Endothelial cell of umbilical vein (primary cell): ENCODE measurements around the gene RTL5. TPM values are rescaled to one million over a fixed set of nuclear protein-coding genes. Genes with fewer than 3 reads are reported as not detected.

Experiments used
- BruUV-seq: library from RNA; stranded (reverse); fragments of 400-500 nt; replicated peaks from 2 replicates; lab custom pipeline; 2021; lab: Mats Ljungman, UMichigan
- CTCF ChIA-PET: fragments of 300-600, 350-600 bp; sonication (Branson Sonifier 250); formaldehyde crosslinking; loops from one replicate; lab custom pipeline; 2021; ENCODE audit warnings: antibody characterized with exemption, inconsistent platforms; lab: Charles Lee
- POLR2A ChIA-PET: fragments of 300-600, 350-600 bp; sonication (Branson Sonifier 250); formaldehyde crosslinking; loops from one replicate; lab custom pipeline; 2021; ENCODE audit warnings: antibody characterized with exemption, inconsistent platforms; lab: Charles Lee
- DNase-seq: peaks from one replicate; pipeline ENCODE4 v3.0.0-alpha.2; 2011; ENCODE audit warnings: low read depth, low spot score
- FAIRE-seq: peaks from 2 replicates; lab custom pipeline; 2011; peaks lifted over from hg19 to GRCh38; lab: Jason Lieb, UNC
- H2AFZ ChIP-seq: 2 replicates; pipeline ENCODE4 v1.6.0; 2012; ENCODE audit warnings: low read depth, low read length, control low read depth, inconsistent platforms
- H3K27ac ChIP-seq: 2 replicates; pipeline ENCODE4 v1.5.1; 2011; ENCODE audit warnings: low read depth, mild to moderate bottlenecking, control low read depth, low read length, moderate library complexity; ENCODE audit not compliant: insufficient read depth
- H3K27me3 ChIP-seq, 2 experiments: 2 replicates each; pipeline versions ENCODE4 v1.6.0 to v1.6.1; 2011; ENCODE audit warnings: low read length in 2 of 2, mixed read lengths in 1 of 2; ENCODE audit not compliant: control insufficient read depth in 2 of 2, insufficient read depth in 2 of 2
- H3K36me3 ChIP-seq, 2 experiments: 2 replicates in 1 of 2; 3 replicates in 1 of 2; pipeline ENCODE4 v1.5.1; 2011; ENCODE audit warnings: low read length in 2 of 2, mild to moderate bottlenecking in 1 of 2, moderate library complexity in 1 of 2; ENCODE audit not compliant: control insufficient read depth in 2 of 2, insufficient read depth in 2 of 2; ENCODE audit errors: extremely low read depth in 1 of 2
- H3K4me1 ChIP-seq: 3 replicates; pipeline ENCODE4 v1.5.1; 2011; ENCODE audit warnings: mild to moderate bottlenecking, low read length; ENCODE audit not compliant: control insufficient read depth, insufficient read depth; ENCODE audit errors: extremely low read depth
- H3K4me2 ChIP-seq: 2 replicates; pipeline ENCODE4 v1.6.1; 2011; ENCODE audit warnings: low read length, control low read depth, mixed read lengths; ENCODE audit not compliant: insufficient read depth
- H3K4me3 ChIP-seq, 3 experiments: fragments of 200-600 bp in 1 of 3; sonication (generic), shearing (Covaris generic) in 1 of 3; replicated peaks in 1 of 3; 2 replicates each; pipeline ENCODE4 v1.5.1; 2011 to 2016; ENCODE audit warnings: control low read depth in 3 of 3, low read length in 3 of 3, mild to moderate bottlenecking in 2 of 3, inconsistent platforms in 1 of 3, low read depth in 1 of 3, moderate library complexity in 1 of 3; ENCODE audit not compliant: insufficient read depth in 1 of 3
- H3K79me2 ChIP-seq: 2 replicates; pipeline ENCODE4 v1.6.0; 2012; ENCODE audit warnings: low read length, inconsistent platforms; ENCODE audit not compliant: control insufficient read depth, insufficient read depth
- H3K9ac ChIP-seq: replicated peaks from 2 replicates; pipeline ENCODE3; 2011; ENCODE audit warnings: low read length, control low read depth; ENCODE audit not compliant: insufficient read depth; ENCODE audit errors: extremely low read depth
- H3K9me1 ChIP-seq: replicated peaks from 3 replicates; pipeline ENCODE4 v1.6.0; 2011; ENCODE audit warnings: mild to moderate bottlenecking, low read length; ENCODE audit not compliant: control insufficient read depth, insufficient read depth; ENCODE audit errors: extremely low read depth
- H3K9me3 ChIP-seq: replicated peaks from 2 replicates; pipeline ENCODE4 v1.5.1; 2012; ENCODE audit warnings: low read length, inconsistent platforms; ENCODE audit not compliant: control insufficient read depth, insufficient read depth
- H4K20me1 ChIP-seq: replicated peaks from 2 replicates; pipeline ENCODE3; 2011; ENCODE audit warnings: mild to moderate bottlenecking, low read length; ENCODE audit not compliant: control insufficient read depth, insufficient read depth; ENCODE audit errors: extremely low read depth
- CTCF ChIP-seq, 2 donors: IDR thresholded peaks; 1 replicate in 1 of 2; 2 replicates in 1 of 2; pipeline ENCODE4 v1.5.1; 2011; ENCODE audit warnings: low read length in 2 of 2, mild to moderate bottlenecking in 2 of 2, moderate library complexity in 2 of 2, control low read depth in 1 of 2, inconsistent platforms in 1 of 2, low read depth in 1 of 2; ENCODE audit not compliant: insufficient read depth in 1 of 2; ENCODE audit errors: extremely low read depth in 1 of 2
- EZH2 ChIP-seq: IDR thresholded peaks from 2 replicates; pipeline ENCODE4 v1.6.1; 2012; ENCODE audit warnings: borderline replicate concordance, low read depth, mild to moderate bottlenecking, moderate library complexity, low read length, inconsistent platforms; ENCODE audit not compliant: severe bottlenecking
- FOS ChIP-seq: IDR thresholded peaks from 2 replicates; pipeline ENCODE4 v1.6.1; 2011; ENCODE audit warnings: mild to moderate bottlenecking, low read length, moderate library complexity, borderline replicate concordance; ENCODE audit not compliant: insufficient read depth
- GATA2 ChIP-seq: IDR thresholded peaks from 2 replicates; pipeline ENCODE4 v1.7.0; 2011; ENCODE audit warnings: low read depth, mild to moderate bottlenecking, moderate library complexity, mixed read lengths, low read length; ENCODE audit not compliant: insufficient read length, insufficient read depth
- JUN ChIP-seq: IDR thresholded peaks from 2 replicates; pipeline ENCODE4 v1.6.1; 2011; ENCODE audit warnings: borderline replicate concordance, low read depth; ENCODE audit not compliant: insufficient read length, insufficient read depth
- MAX ChIP-seq: IDR thresholded peaks from 2 replicates; pipeline ENCODE4 v1.6.1; 2011; ENCODE audit not compliant: insufficient read depth, insufficient read length
- MYC ChIP-seq: IDR thresholded peaks from one replicate; pipeline ENCODE4 v1.6.1; 2011; ENCODE audit warnings: mild to moderate bottlenecking, low read depth, low read length
- POLR2A ChIP-seq: IDR thresholded peaks from 2 replicates; pipeline ENCODE4 v1.6.1; 2012; ENCODE audit warnings: low read depth, mild to moderate bottlenecking, control low read depth, low read length
- POLR2AphosphoS5 ChIP-seq: IDR thresholded peaks from 2 replicates; pipeline ENCODE4 v1.6.1; 2012; ENCODE audit warnings: low read depth, mild to moderate bottlenecking, control low read depth, low read length, moderate library complexity; ENCODE audit not compliant: insufficient read depth
- dilution Hi-C: fragments of 300-500 bp; cut with MboI; formaldehyde crosslinking; loops from one replicate; pipeline ENCODE4 v1.15.0; 2019; ENCODE audit warnings: low sequenced_read_pairs; ENCODE audit not compliant: extremely low pct_ligation_motif_present
- intact Hi-C: fragments of 100-400 bp; cut with micrococcal nuclease; formaldehyde crosslinking; loops from one replicate; pipeline ENCODE4 v1.10.0; 2022
- polyA plus RNA-seq, 4 experiments: library from polyadenylated mRNA; depleted of rRNA in 3 of 4; stranded (reverse) in 3 of 4; unstranded in 1 of 4; fragments of >200 nt; gene quantifications; 2 replicates each; pipeline versions ENCODE4 v1.2.1 to v1.2.3, GENCODE V29; 2011 to 2012; ENCODE audit warnings: missing spikeins in 1 of 4
- total RNA-seq: library from RNA; stranded (reverse); gene quantifications from 2 replicates; pipeline ENCODE4 v1.2.3, GENCODE V29; 2021

The RTL5 gene
- total and polyA plus RNA-seq, 2 donors (not counting 3 experiments of a cell fraction or from before 2014, with no cell fraction given): 1.0 to 1.7 TPM

GRCh38 chrX:72086995-72087394 lies 44.7 kb downstream of the RTL5 start:
- FAIRE-seq: no peak
- dilution Hi-C loops: no loop called here
- no peak for TF ChIP-seq EZH2
- TF ChIP-seq MAX: no peak
- no peak for TF ChIP-seq POLR2A
- no peak for TF ChIP-seq FOS
- no peak for TF ChIP-seq POLR2AphosphoS5
- no peak for TF ChIP-seq CTCF (IDR thresholded peaks at IDR 0.05; ENCODE audit: extremely low read depth in 1 of 2, insufficient read depth in 1 of 2, low read depth in 1 of 2, low read length in 2 of 2)
- TF ChIP-seq GATA2: no peak
- no peak for TF ChIP-seq JUN
- TF ChIP-seq MYC: no peak
- H3K9me1 ChIP-seq: no peaks in the 10 kb centered on the region
- no TSS peak for BruUV-seq
- CTCF ChIA-PET: interaction anchor here (0.9 kb wide), 1 partner anchor 65 kb away, joined by 3 read pairs; no protein-coding TSS in a partner anchor
- DNase-seq: no peak
- H3K79me2 ChIP-seq: peaks cover 72% of the 10 kb centered on the region
- no peaks in the 10 kb centered on the region for H3K27me3 ChIP-seq
- H3K4me2 ChIP-seq: no peak overlapping the region
- H3K36me3 ChIP-seq: no peaks in the 10 kb centered on the region
- no peak overlapping the region for H3K9ac ChIP-seq
- POLR2A ChIA-PET: no interaction called here
- H3K27ac ChIP-seq: no peak overlapping the region
- no peak overlapping the region for H2AFZ ChIP-seq
- H3K4me1 ChIP-seq: peaks cover 9% of the 10 kb centered on the region
- H3K4me3 ChIP-seq: no peak overlapping the region
- H4K20me1 ChIP-seq: no peaks in the 10 kb centered on the region
- H3K9me3 ChIP-seq: no peaks in the 10 kb centered on the region
- intact Hi-C loops: no loop called here
